Neural cell (in vitro differentiated cells): ENCODE results near the gene NANOS3. TPM values are rescaled to one million over a fixed set of nuclear protein-coding genes. Genes with fewer than 3 reads are reported as not detected.

ENCODE experiments used
- H2AFZ ChIP-seq: fragments of 200-600, 300-800 bp; sonication (generic), shearing (Covaris generic); 2 replicates; pipeline ENCODE4 v1.6.0; 2014; ENCODE audit warnings: low read depth, mild to moderate bottlenecking, antibody characterized with exemption, low read length, moderate library complexity
- H3F3A ChIP-seq: fragments of 200-600 bp; shearing (Covaris generic); 2 replicates; pipeline ENCODE4 v1.6.1; 2016; ENCODE audit warnings: mild to moderate bottlenecking, moderate library complexity, mixed read lengths, antibody characterized with exemption, low read length; ENCODE audit not compliant: insufficient read depth, poor library complexity, severe bottlenecking
- H3K27ac ChIP-seq: fragments of 200-600, 300-800 bp; sonication (generic), shearing (Covaris generic); 2 replicates; pipeline ENCODE4 v1.5.1; 2014; ENCODE audit warnings: mild to moderate bottlenecking, low read length, moderate library complexity
- H3K27me3 ChIP-seq: fragments of 300-800, 200-600 bp; sonication (generic), shearing (Covaris generic); 2 replicates; pipeline ENCODE4 v1.6.0; 2014; ENCODE audit warnings: mild to moderate bottlenecking, low read depth, low read length, moderate library complexity; ENCODE audit not compliant: insufficient read depth
- H3K36me3 ChIP-seq: fragments of 300-800, 200-600 bp; sonication (generic), shearing (Covaris generic); 2 replicates; pipeline ENCODE4 v1.5.1; 2014; ENCODE audit warnings: mild to moderate bottlenecking, antibody characterized with exemption, low read length, moderate library complexity; ENCODE audit not compliant: insufficient read depth
- H3K4me2 ChIP-seq: fragments of 300-800, 200-600 bp; sonication (generic), shearing (Covaris generic); 2 replicates; pipeline ENCODE4 v1.6.0; 2014; ENCODE audit warnings: mild to moderate bottlenecking, low read length
- H3K4me3 ChIP-seq: fragments of 300-800, 200-600 bp; sonication (generic), shearing (Covaris generic); 2 replicates; pipeline ENCODE4 v1.5.1; 2014; ENCODE audit warnings: mild to moderate bottlenecking, low read length, moderate library complexity
- H3K79me2 ChIP-seq: fragments of 200-600 bp; shearing (Covaris generic); replicated peaks from 2 replicates; pipeline ENCODE4 v1.6.0; 2014; ENCODE audit warnings: mild to moderate bottlenecking, low read length, moderate library complexity; ENCODE audit not compliant: insufficient read depth
- H3K9ac ChIP-seq: fragments of 300-800, 200-600 bp; sonication (generic), shearing (Covaris generic); 2 replicates; pipeline ENCODE4 v1.6.1; 2016; ENCODE audit warnings: mild to moderate bottlenecking, low read length, mixed read lengths
- H3K9me2 ChIP-seq: fragments of 200-600 bp; shearing (Covaris generic); 2 replicates; pipeline ENCODE4 v1.6.1; 2016; ENCODE audit warnings: mild to moderate bottlenecking, low read length, mixed read lengths; ENCODE audit not compliant: insufficient read depth
- H3K9me3 ChIP-seq: fragments of 200-600, 300-800 bp; sonication (generic), shearing (Covaris generic); 2 replicates; pipeline ENCODE4 v1.6.1; 2016; ENCODE audit warnings: mild to moderate bottlenecking, mixed run types, low read length, moderate library complexity, mixed read lengths
- H4K20me1 ChIP-seq: fragments of 200-600 bp; shearing (Covaris generic); 2 replicates; pipeline ENCODE4 v1.6.1; 2016; ENCODE audit warnings: mild to moderate bottlenecking, mixed run types; ENCODE audit not compliant: insufficient read depth
- CTCF ChIP-seq: fragments of 450-650 bp; IDR thresholded peaks from 2 replicates; pipeline ENCODE4 v1.5.1; 2014; ENCODE audit warnings: antibody characterized with exemption, mild to moderate bottlenecking, moderate library complexity; ENCODE audit not compliant: poor library complexity, severe bottlenecking
- EP300 ChIP-seq: fragments of 450-650 bp; conservative IDR thresholded peaks from 2 replicates; pipeline ENCODE4 v1.6.1; 2014; ENCODE audit warnings: antibody characterized with exemption, mild to moderate bottlenecking, moderate library complexity; ENCODE audit not compliant: poor library complexity, severe bottlenecking
- EZH2 ChIP-seq: fragments of 200-600, 300-800 bp; shearing (Covaris generic), sonication (generic); IDR thresholded peaks from 2 replicates; pipeline ENCODE4 v1.6.1; 2014; ENCODE audit warnings: antibody characterized with exemption, low read length, borderline replicate concordance, mild to moderate bottlenecking; ENCODE audit not compliant: insufficient read depth, poor library complexity, severe bottlenecking
- MXI1 ChIP-seq: fragments of 450-650 bp; conservative IDR thresholded peaks from 2 replicates; pipeline ENCODE4 v1.6.1; 2014; ENCODE audit warnings: antibody characterized with exemption, mild to moderate bottlenecking; ENCODE audit not compliant: poor library complexity, severe bottlenecking
- POLR2AphosphoS5 ChIP-seq: IDR thresholded peaks from 2 replicates; pipeline ENCODE4 v1.6.1; 2012
- RAD21 ChIP-seq: fragments of 450-650 bp; conservative IDR thresholded peaks from 2 replicates; pipeline ENCODE4 v1.6.1; 2014; ENCODE audit warnings: antibody characterized with exemption, mild to moderate bottlenecking, moderate library complexity
- REST ChIP-seq: IDR thresholded peaks from 2 replicates; pipeline ENCODE4 v1.6.1; 2012; ENCODE audit warnings: borderline replicate concordance
- SMC3 ChIP-seq: fragments of 450-650 bp; conservative IDR thresholded peaks from 2 replicates; pipeline ENCODE4 v1.6.1; 2014; ENCODE audit warnings: antibody characterized with exemption, mild to moderate bottlenecking, moderate library complexity; ENCODE audit not compliant: poor library complexity
- TAF1 ChIP-seq: IDR thresholded peaks from 2 replicates; pipeline ENCODE4 v1.6.1; 2012; ENCODE audit warnings: low read depth
- polyA plus RNA-seq: library from polyadenylated mRNA; depleted of rRNA; stranded (reverse); fragments of >200 nt; gene quantifications from 2 replicates; pipeline ENCODE4 v1.2.3, GENCODE V29; 2014

The NANOS3 gene
- polyA plus RNA-seq, 1 donor from 2014 or later, result 3.2 TPM

GRCh38 chr19:13923194-13923987 is 46.5 kb downstream of the NANOS3 start:
- H3K9me2 ChIP-seq, result no peaks in the 10 kb centered on the region
- no peak overlapping the region for H3K4me2 ChIP-seq
- no peaks in the 10 kb centered on the region for H3F3A ChIP-seq
- no peak overlapping the region for H2AFZ ChIP-seq
- H3K4me3 ChIP-seq, result no peak overlapping the region
- TF ChIP-seq POLR2AphosphoS5 (no peak), TAF1 (no peak), SMC3 (no peak), MXI1 (no peak), EP300 (no peak), EZH2 (no peak), REST (no peak), RAD21 (no peak)
- H3K27ac ChIP-seq, result no peak overlapping the region
- no peaks in the 10 kb centered on the region for H3K27me3 ChIP-seq
- H3K79me2 ChIP-seq, result no peaks in the 10 kb centered on the region
- H3K9me3 ChIP-seq, result no peaks in the 10 kb centered on the region
- H3K36me3 ChIP-seq, result peaks cover 9% of the 10 kb centered on the region
- no peak overlapping the region for H3K9ac ChIP-seq
- no peaks in the 10 kb centered on the region for H4K20me1 ChIP-seq

DNA sequence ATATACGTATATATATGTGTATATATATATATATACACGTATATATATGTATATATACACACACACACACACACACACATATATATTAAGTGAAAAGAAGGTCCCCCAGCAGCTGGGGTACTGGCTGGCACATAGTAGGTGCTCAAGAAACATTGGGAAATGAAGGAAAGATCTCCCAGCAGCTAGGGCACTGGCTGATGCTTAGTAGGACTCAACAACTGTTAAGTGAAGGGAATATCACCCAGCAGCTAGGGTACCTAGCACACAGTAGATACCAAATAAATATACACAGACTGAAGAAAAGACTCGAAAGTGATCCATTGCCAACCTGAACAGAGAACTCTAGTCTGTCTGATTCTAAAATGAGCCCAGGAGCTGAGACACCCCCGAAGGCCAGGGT is 49.1 kb downstream of the NANOS3 start:
- Histone ChIP-seq H3K4me3 (no peak overlapping the region), H3K9ac (no peak overlapping the region), H3K9me3 (no peaks in the 10 kb centered on the region), H4K20me1 (no peaks in the 10 kb centered on the region), H2AFZ (no peak overlapping the region), H3K79me2 (no peaks in the 10 kb centered on the region), H3K4me2 (no peak overlapping the region), H3K27me3 (no peaks in the 10 kb centered on the region), H3K27ac (no peak overlapping the region), H3K36me3 (peaks cover 3% of the 10 kb centered on the region), H3F3A (no peaks in the 10 kb centered on the region), H3K9me2 (no peaks in the 10 kb centered on the region)
- TF ChIP-seq RAD21, result no peak
- no peak for TF ChIP-seq CTCF
- TF ChIP-seq TAF1, result no peak
- no peak for TF ChIP-seq SMC3
- no peak for TF ChIP-seq REST
- no peak for TF ChIP-seq EP300
- TF ChIP-seq EZH2, result no peak
- TF ChIP-seq POLR2AphosphoS5, result no peak
- TF ChIP-seq MXI1, result no peak
